ENCODE results near the gene OR12D1.
"Not testable (repeated sequence)": the region's sequence is repeated elsewhere in the genome, so short reads cannot be mapped to it uniquely, and the experiment has no call there.

OR12D1 gene

GRCh38 chr6:29414588-29414987, at the start of gene OR12D1:
OR12D1 (plus strand) TSS chr6:29414928.
- no peak for DNase-seq (ENCODE audit: low read depth in 4 of 4, low spot score in 1 of 4)

- DNase-seq (ENCODE audit: low read depth in 4 of 4, low spot score in 1 of 4): no peak
Observed at GRCh38 chr6:29368765-29369164, 46.0 kb upstream of the OR12D1 start, which contains the start of gene OR5V1. OR5V1 (minus strand) TSS chr6:29368865; CDS start chr6:29356195, 12,670 bp downstream.

GRCh38 chr6:29375191-29375590, 39.5 kb upstream of the OR12D1 start, which contains the start of gene OR12D3:
OR12D3 (minus strand) TSS chr6:29375291; CDS start chr6:29375287, 4 bp downstream.
- no peak for DNase-seq (ENCODE audit: low read depth in 4 of 4, low spot score in 1 of 4)

GRCh38 chr6:29376003-29376402, 38.7 kb upstream of the OR12D1 start:
- DNase-seq (ENCODE audit: low read depth in 4 of 4, low spot score in 1 of 4): no peak

- DNase-seq (ENCODE audit: low read depth in 4 of 4, low spot score in 1 of 4): no peak
Observed at GRCh38 chr6:29388533-29388932, 26.2 kb upstream of the OR12D1 start.

GRCh38 chr6:29395331-29395730, 19.4 kb upstream of the OR12D1 start, which contains the start of gene OR12D2:
OR12D2 (plus strand) TSS chr6:29395631; CDS start chr6:29396700, 1,069 bp downstream.
- DNase-seq (ENCODE audit: low read depth in 4 of 4, low spot score in 1 of 4): no peak

- no peak for DNase-seq (ENCODE audit: low read depth in 4 of 4, low spot score in 1 of 4)
Observed at GRCh38 chr6:29399525-29399924, 15.2 kb upstream of the OR12D1 start.

- no peak for DNase-seq (ENCODE audit: low read depth in 4 of 4, low spot score in 1 of 4)
Observed at GRCh38 chr6:29403801-29404200, 10.9 kb upstream of the OR12D1 start.

GRCh38 chr6:29419516-29419915, 4.8 kb downstream of the OR12D1 start:
- no peak for DNase-seq (ENCODE audit: low read depth in 4 of 4, low spot score in 1 of 4)

- DNase-seq (ENCODE audit: low read depth in 4 of 4, low spot score in 1 of 4): no peak
Observed at GRCh38 chr6:29424168-29424567, 9.4 kb downstream of the OR12D1 start.

GRCh38 chr6:29424575-29424974, 9.8 kb downstream of the OR12D1 start:
- DNase-seq (ENCODE audit: low read depth in 4 of 4, low spot score in 1 of 4): no peak

- DNase-seq (ENCODE audit: low read depth in 4 of 4, low spot score in 1 of 4): no peak
Observed at GRCh38 chr6:29425075-29425474, 10.3 kb downstream of the OR12D1 start.

GRCh38 chr6:29426654-29427053, 11.9 kb downstream of the OR12D1 start:
- no peak for DNase-seq (ENCODE audit: low read depth in 4 of 4, low spot score in 1 of 4)

GRCh38 chr6:29436730-29437129, 22.0 kb downstream of the OR12D1 start:
- DNase-seq (ENCODE audit: low read depth in 4 of 4, low spot score in 1 of 4): not testable (repeated sequence)

- no peak for DNase-seq (ENCODE audit: low read depth in 4 of 4, low spot score in 1 of 4)
Observed at GRCh38 chr6:29439006-29439405, 24.3 kb downstream of the OR12D1 start, which contains the start of gene OR10C1. OR10C1 (plus strand) TSS chr6:29439306; CDS start chr6:29440016, 710 bp downstream.

- DNase-seq (ENCODE audit: low read depth in 4 of 4, low spot score in 1 of 4): no peak
Observed at GRCh38 chr6:29442719-29443118, 28.0 kb downstream of the OR12D1 start.

GRCh38 chr6:29444031-29444430, 29.3 kb downstream of the OR12D1 start:
- not testable (repeated sequence) for DNase-seq (ENCODE audit: low read depth in 4 of 4, low spot score in 1 of 4)

GRCh38 chr6:29447670-29448069, 32.9 kb downstream of the OR12D1 start:
- DNase-seq (ENCODE audit: low read depth in 4 of 4, low spot score in 1 of 4): no peak

GRCh38 chr6:29451471-29452193, 36.9 kb downstream of the OR12D1 start:
- DNase-seq (ENCODE audit: low read depth in 4 of 4, low spot score in 1 of 4): no peak

GRCh38 chr6:29456971-29457370, 42.2 kb downstream of the OR12D1 start, which contains the start of the genes OR11A1 and OR2H1:
OR11A1 (minus strand) TSS chr6:29457071; CDS start chr6:29427641, 29,430 bp downstream.
OR2H1 (plus strand) TSS chr6:29457155; CDS start chr6:29461770, 4,615 bp downstream.
- no peak for DNase-seq (ENCODE audit: low read depth in 4 of 4, low spot score in 1 of 4)

- no peak for DNase-seq (ENCODE audit: low read depth in 4 of 4, low spot score in 1 of 4)
Observed at GRCh38 chr6:29461021-29461814, 46.5 kb downstream of the OR12D1 start.

GRCh38 chr6:29462022-29462421, 47.3 kb downstream of the OR12D1 start:
- no peak for DNase-seq (ENCODE audit: low read depth in 4 of 4, low spot score in 1 of 4)
